Esophagus squamous epithelium (tissue), 4 donors: Measurements from ENCODE around the gene BRINP3.

Experiments used
- CTCF ChIP-seq, 6 experiments: fragments of 450-650 bp in 4 of 6; fragments of 200-600 bp in 2 of 6; sonication (generic) in 2 of 6; IDR thresholded peaks; one replicate each; pipeline ENCODE4 v1.5.1; 2016 to 2019; ENCODE audit warnings: antibody characterized with exemption in 6 of 6, mild to moderate bottlenecking in 4 of 6, moderate library complexity in 4 of 6
- POLR2A ChIP-seq, 4 donors: fragments of 450-650 bp; IDR thresholded peaks; one replicate each; pipeline ENCODE4 v1.6.1; 2017; ENCODE audit warnings: antibody characterized with exemption in 4 of 4, mild to moderate bottlenecking in 4 of 4, moderate library complexity in 3 of 4

- TF ChIP-seq CTCF (IDR thresholded peaks at IDR 0.05) (no peak), POLR2A (IDR thresholded peaks at IDR 0.05) (no peak)
Observed at GRCh38 chr1:190193508-190194115, 284.1 kb downstream of the BRINP3 start.
